SH-SY5Y (cell line): ENCODE results near the gene MEIKIN.

Experiments
- GATA2 ChIP-seq: IDR thresholded peaks from 2 replicates; pipeline ENCODE4 v1.6.1; 2011; ENCODE audit warnings: mild to moderate bottlenecking, low read depth, low read length
- GATA3 ChIP-seq: IDR thresholded peaks from 2 replicates; pipeline ENCODE4 v1.6.1; 2011; ENCODE audit warnings: low read depth, mild to moderate bottlenecking, low read length, moderate library complexity

GRCh38 chr5:131854134-131854533, 91.3 kb downstream of the MEIKIN start:
- TF ChIP-seq GATA3 (no peak), GATA2 (no peak)
